NCI-H1048 (cell line): ENCODE results near the gene RPS19.

Experiments
- DNase-seq: peaks from one replicate; lab custom pipeline; 2025; lab: John Stamatoyannopoulos, UW

RPS19 gene

GRCh38 chr19:41879080-41879479 is 19.0 kb downstream of the RPS19 start:
- DNase-seq, result no peak

GRCh38 chr19:41879670-41880328 is 19.7 kb downstream of the RPS19 start:
- no peak for DNase-seq

- no peak for DNase-seq
Observed at GRCh38 chr19:41880329-41880708, 20.3 kb downstream of the RPS19 start.

DNA sequence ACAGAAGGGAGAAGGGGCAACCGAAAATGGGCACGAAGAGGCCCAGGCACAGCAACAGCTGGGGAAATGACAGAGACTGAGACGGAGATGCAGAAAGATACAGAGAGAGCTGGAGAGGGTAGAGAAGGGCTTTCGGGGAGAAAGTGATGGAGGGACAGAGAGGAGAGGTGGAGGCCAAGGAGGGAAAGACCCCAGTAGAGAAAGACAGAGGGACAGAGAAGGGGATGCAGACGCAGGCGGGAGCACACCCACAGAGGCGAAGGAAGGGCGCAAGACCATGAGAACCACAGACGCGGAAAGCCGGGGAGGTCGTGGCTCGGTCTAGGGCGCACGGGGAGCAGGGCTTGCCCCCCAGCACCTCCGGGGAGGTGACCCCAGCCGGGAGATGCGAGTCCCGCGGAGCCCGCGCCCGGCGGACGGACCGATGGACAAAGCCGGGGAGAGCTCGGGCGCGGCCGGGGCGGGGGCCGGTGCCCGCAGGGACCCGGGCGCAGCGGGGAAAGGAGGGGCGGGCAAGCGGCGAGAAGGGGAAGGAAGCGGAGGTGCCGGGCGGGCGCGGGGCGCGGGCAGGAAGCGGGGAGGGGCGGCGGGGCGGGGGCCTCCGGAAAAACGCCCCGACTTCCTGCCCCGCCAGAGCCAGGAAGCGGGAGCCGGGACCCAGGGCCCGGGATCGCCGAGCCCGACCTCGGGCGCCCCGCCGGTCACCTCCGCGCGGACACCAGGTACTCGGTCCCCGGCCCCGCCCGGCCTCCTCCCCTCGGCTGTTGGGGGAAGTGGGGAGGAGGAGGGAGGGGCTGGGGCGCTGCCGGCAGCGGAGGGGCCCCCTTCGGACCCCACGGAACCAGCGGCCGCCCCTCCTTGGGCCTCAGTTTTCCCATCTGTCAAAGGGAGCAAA is 22.8 kb downstream of the RPS19 start, which contains the start of gene ARHGEF1:
ARHGEF1 (plus strand) TSS at position 617 of the 895 bp plus-strand sequence. CDS start 4,899 bp downstream, outside the sequence.
- DNase-seq, result no peak

- no peak for DNase-seq
Observed at GRCh38 chr19:41883463-41883820, 23.4 kb downstream of the RPS19 start.

DNA sequence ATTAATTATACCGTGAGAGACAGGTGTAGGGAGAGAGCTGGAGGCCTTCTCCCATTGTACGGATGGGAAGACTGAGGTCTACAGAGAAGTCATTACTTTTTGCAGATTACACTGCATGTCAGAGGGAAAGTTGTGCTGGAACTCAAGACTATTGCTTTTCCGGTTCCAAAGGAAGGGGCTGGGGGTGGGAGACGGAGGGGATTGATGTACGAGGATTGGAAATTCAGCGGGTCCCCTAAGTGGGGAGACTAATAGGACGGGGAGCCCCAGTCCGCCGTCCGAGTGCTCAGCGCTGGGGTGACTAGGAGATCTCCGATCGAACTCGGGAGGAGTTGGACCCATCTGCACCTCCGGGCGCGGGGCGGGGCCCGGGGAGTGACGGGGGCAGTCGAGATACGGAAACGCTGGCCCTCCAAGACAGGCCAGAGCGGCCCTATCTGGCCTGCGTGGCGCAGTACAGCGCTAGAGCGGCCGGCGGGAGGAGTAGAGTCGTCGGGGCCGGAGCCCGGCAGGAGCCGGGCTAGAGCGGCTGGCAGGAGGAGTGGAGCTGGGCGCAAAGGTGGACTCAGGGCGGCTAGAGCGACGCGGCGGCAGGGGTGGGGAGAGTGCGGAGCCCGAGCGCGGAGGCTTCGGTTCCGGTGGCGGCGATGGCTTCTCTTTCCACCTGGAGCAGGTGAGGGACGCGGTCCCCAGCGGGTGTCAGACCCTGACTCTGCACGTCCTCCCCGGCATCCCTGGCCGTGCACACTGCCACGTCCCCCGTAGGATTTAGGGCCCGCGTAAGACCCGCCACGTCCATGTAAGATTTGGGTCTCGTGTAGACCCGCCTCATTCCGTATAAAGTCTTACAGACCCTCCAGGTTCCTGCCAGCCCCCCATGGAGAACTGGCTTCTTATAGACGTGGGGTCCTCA is 24.0 kb downstream of the RPS19 start:
- peak; percentile 89 for DNase-seq

- DNase-seq, result no peak
Observed at GRCh38 chr19:41886761-41887710, 27.0 kb downstream of the RPS19 start.

GRCh38 chr19:41887711-41888382 is 27.8 kb downstream of the RPS19 start:
- DNase-seq, result no peak

GRCh38 chr19:41888926-41889325 is 28.9 kb downstream of the RPS19 start:
- DNase-seq, result no peak

GRCh38 chr19:41889896-41890295 is 29.8 kb downstream of the RPS19 start:
- no peak for DNase-seq

DNA sequence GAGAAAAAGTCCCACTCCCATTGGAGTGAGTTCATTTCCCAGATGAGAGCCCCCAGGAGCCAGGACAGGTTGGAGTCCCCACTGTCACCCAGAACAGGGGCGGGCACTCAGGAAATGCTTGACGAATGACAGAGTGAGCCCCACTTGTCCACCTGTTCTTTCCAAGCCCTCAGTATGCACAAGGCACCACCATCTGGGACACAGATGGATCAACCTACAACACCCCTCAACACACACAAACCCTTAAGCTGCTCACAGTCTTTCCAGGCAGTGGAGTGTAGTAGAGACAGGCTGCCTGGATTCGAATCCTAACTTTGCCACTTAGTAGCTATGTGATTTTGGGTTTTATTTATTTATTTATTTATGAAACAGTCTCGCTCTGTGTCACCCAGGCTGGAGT is 30.9 kb downstream of the RPS19 start:
- no peak for DNase-seq

GRCh38 chr19:41892173-41892902 is 32.3 kb downstream of the RPS19 start:
- DNase-seq, result no peak

GRCh38 chr19:41893899-41894298 is 33.8 kb downstream of the RPS19 start:
- no peak for DNase-seq

GRCh38 chr19:41894350-41894749 is 34.3 kb downstream of the RPS19 start:
- no peak for DNase-seq

GRCh38 chr19:41895745-41896580 is 35.9 kb downstream of the RPS19 start:
- DNase-seq, result no peak

DNA sequence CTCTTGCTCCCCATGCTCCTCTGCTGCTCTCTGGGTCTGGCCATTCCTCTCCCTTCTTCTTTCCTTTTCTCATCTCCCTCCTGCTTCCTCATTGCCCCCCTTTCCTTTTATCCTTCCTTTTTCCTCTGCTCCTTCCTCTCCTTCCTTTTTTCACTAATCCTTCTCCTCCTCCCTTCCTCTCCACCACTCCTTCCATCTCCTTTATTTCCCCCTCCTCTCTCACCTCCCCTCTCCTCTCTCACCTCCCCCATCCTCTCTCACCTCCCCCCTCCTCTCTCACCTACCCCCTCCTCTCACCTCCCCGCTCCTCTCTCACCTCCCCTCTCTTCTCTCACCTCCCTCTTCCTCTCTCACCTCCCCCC is 36.5 kb downstream of the RPS19 start:
- DNase-seq, result no peak

DNA sequence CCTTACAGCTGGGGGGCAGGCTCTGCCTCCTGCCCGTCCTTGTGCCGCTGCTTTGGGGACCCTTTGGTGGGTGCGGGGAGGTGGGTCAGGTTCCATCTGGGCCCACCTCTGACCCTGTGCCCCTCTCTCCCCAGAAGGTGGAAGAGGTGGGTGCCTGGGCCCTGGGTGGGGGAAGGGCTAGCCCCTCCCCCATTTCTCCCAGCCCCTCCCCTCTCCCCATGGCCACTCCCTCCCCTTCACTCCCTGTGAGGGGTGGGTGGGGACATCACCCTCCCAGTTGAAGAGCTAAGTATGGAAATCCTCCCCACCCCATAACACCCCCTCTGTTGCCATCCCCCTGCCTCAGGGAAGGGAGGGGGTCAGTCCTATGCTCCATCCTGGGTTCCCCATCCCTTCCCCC is 37.1 kb downstream of the RPS19 start:
- DNase-seq, result no peak

- no peak for DNase-seq
Observed at GRCh38 chr19:41897820-41898219, 37.8 kb downstream of the RPS19 start.

GRCh38 chr19:41898235-41898634 is 38.2 kb downstream of the RPS19 start:
- no peak for DNase-seq
